HEK293 (cell line): ENCODE results near the gene MAN1C1.

Experiments
- CTCF ChIA-PET: fragments of 350-600 bp; formaldehyde crosslinking; extraction: SDS; loops from one replicate; lab custom pipeline; 2021; ENCODE audit warnings: antibody characterized with exemption; lab: Yijun Ruan, JAX
- POLR2A ChIA-PET: fragments of 300-600 bp; formaldehyde crosslinking; extraction: SDS; loops from one replicate; lab custom pipeline; 2020; ENCODE audit warnings: antibody characterized with exemption, inconsistent platforms; lab: Yijun Ruan, JAX
- H3K27ac ChIP-seq: fragments of 200-500 bp; sonication (Bioruptor generic); 2 replicates; pipeline ENCODE4 v1.5.1; 2014; ENCODE audit warnings: low read depth, low read length, control low read depth, inconsistent platforms; ENCODE audit errors: extremely low read depth
- H3K36me3 ChIP-seq, 2 experiments: fragments of 200-500 bp in 1 of 2; sonication (Bioruptor generic) in 1 of 2; 1 replicate in 1 of 2; 2 replicates in 1 of 2; pipeline ENCODE4 v1.5.1; 2014 to 2017; ENCODE audit warnings: inconsistent platforms in 2 of 2, low read length in 2 of 2; ENCODE audit not compliant: control insufficient read depth in 2 of 2, insufficient read depth in 1 of 2
- H3K4me1 ChIP-seq: fragments of 200-500 bp; sonication (Bioruptor generic); 2 replicates; pipeline ENCODE4 v1.5.1; 2014; ENCODE audit warnings: mild to moderate bottlenecking, low read length, inconsistent platforms; ENCODE audit not compliant: control insufficient read depth, insufficient read depth
- H3K4me3 ChIP-seq: 2 replicates; pipeline ENCODE4 v1.5.1; 2011; ENCODE audit warnings: low read depth, mild to moderate bottlenecking, control low read depth, low read length, moderate library complexity
- H3K9me3 ChIP-seq: fragments of 200-500 bp; sonication (Bioruptor generic); 2 replicates; pipeline ENCODE4 v1.5.1; 2014; ENCODE audit warnings: low read depth, low read length, inconsistent platforms; ENCODE audit not compliant: control insufficient read depth, insufficient read depth
- GLIS1 ChIP-seq: fragments of 450-650 bp; formaldehyde crosslinking; IDR thresholded peaks from 2 replicates; pipeline ENCODE4 v1.5.1; 2016; ENCODE audit warnings: missing biosample characterization, missing genetic modification characterization
- KLF17 ChIP-seq: fragments of 450-650 bp; formaldehyde crosslinking; IDR thresholded peaks from 2 replicates; pipeline ENCODE4 v1.5.1; 2016; ENCODE audit warnings: missing biosample characterization, missing genetic modification characterization
- KLF8 ChIP-seq: fragments of 450-650 bp; formaldehyde crosslinking; IDR thresholded peaks from 2 replicates; pipeline ENCODE4 v1.5.1; 2016; ENCODE audit warnings: missing biosample characterization, missing genetic modification characterization
- ZBTB48 ChIP-seq: fragments of 450-650 bp; formaldehyde crosslinking; IDR thresholded peaks from 2 replicates; pipeline ENCODE4 v1.5.1; 2016; ENCODE audit warnings: missing biosample characterization, missing genetic modification characterization
- ZBTB6 ChIP-seq: fragments of 450-650 bp; formaldehyde crosslinking; IDR thresholded peaks from 2 replicates; pipeline ENCODE4 v1.5.1; 2017; ENCODE audit warnings: missing biosample characterization, missing genetic modification characterization
- ZEB2 ChIP-seq: fragments of 450-650 bp; formaldehyde crosslinking; IDR thresholded peaks from 2 replicates; pipeline ENCODE4 v1.5.1; 2016; ENCODE audit warnings: missing biosample characterization, missing genetic modification characterization
- ZNF146 ChIP-seq: fragments of 450-650 bp; formaldehyde crosslinking; IDR thresholded peaks from 2 replicates; pipeline ENCODE4 v1.5.1; 2016; ENCODE audit warnings: missing biosample characterization, missing genetic modification characterization
- ZNF23 ChIP-seq: fragments of 450-650 bp; formaldehyde crosslinking; IDR thresholded peaks from 2 replicates; pipeline ENCODE4 v1.5.1; 2016; ENCODE audit warnings: missing biosample characterization, missing genetic modification characterization, borderline replicate concordance
- ZNF248 ChIP-seq: fragments of 450-650 bp; formaldehyde crosslinking; IDR thresholded peaks from 2 replicates; pipeline ENCODE4 v1.5.1; 2017; ENCODE audit warnings: missing biosample characterization, missing genetic modification characterization
- ZNF274 ChIP-seq, 2 experiments: fragments of 200-500 bp in 1 of 2; fragments of 450-650 bp in 1 of 2; sonication (Bioruptor generic) in 1 of 2; formaldehyde crosslinking in 1 of 2; IDR thresholded peaks; 2 replicates each; pipeline versions ENCODE4 v1.5.1 to v1.6.1; 2014 to 2016; ENCODE audit warnings: borderline replicate concordance in 1 of 2, inconsistent platforms in 1 of 2, low read length in 1 of 2, missing biosample characterization in 1 of 2, missing genetic modification characterization in 1 of 2
- ZNF302 ChIP-seq: fragments of 450-650 bp; formaldehyde crosslinking; IDR thresholded peaks from 2 replicates; pipeline ENCODE4 v1.5.1; 2016; ENCODE audit warnings: missing biosample characterization, missing genetic modification characterization, low read depth
- ZNF311 ChIP-seq: fragments of 450-650 bp; formaldehyde crosslinking; IDR thresholded peaks from 2 replicates; pipeline ENCODE4 v1.5.1; 2017; ENCODE audit warnings: missing biosample characterization, missing genetic modification characterization, borderline replicate concordance
- ZNF362 ChIP-seq: fragments of 450-650 bp; formaldehyde crosslinking; IDR thresholded peaks from 2 replicates; pipeline ENCODE4 v1.5.1; 2016; ENCODE audit warnings: missing biosample characterization, missing genetic modification characterization
- ZNF391 ChIP-seq: fragments of 450-650 bp; formaldehyde crosslinking; IDR thresholded peaks from 2 replicates; pipeline ENCODE4 v1.5.1; 2016; ENCODE audit warnings: low read depth, missing biosample characterization, missing genetic modification characterization, borderline replicate concordance
- ZNF394 ChIP-seq: fragments of 450-650 bp; formaldehyde crosslinking; IDR thresholded peaks from 2 replicates; pipeline ENCODE4 v1.5.1; 2016; ENCODE audit warnings: missing biosample characterization, missing genetic modification characterization, mild to moderate bottlenecking, moderate library complexity, borderline replicate concordance
- ZNF449 ChIP-seq: fragments of 450-650 bp; formaldehyde crosslinking; IDR thresholded peaks from 2 replicates; pipeline ENCODE4 v1.5.1; 2017; ENCODE audit warnings: missing biosample characterization, mild to moderate bottlenecking, missing genetic modification characterization, moderate library complexity
- ZNF561 ChIP-seq: fragments of 450-650 bp; IDR thresholded peaks from 2 replicates; pipeline ENCODE4 v1.5.1; 2018; ENCODE audit warnings: missing biosample characterization, missing genetic modification characterization, borderline replicate concordance
- ZNF677 ChIP-seq: fragments of 450-650 bp; IDR thresholded peaks from 2 replicates; pipeline ENCODE4 v1.5.0; 2018; ENCODE audit warnings: missing biosample characterization, mild to moderate bottlenecking, missing genetic modification characterization, moderate library complexity
- ZNF776 ChIP-seq: fragments of 450-650 bp; formaldehyde crosslinking; IDR thresholded peaks from 2 replicates; pipeline ENCODE4 v1.5.0; 2017; ENCODE audit warnings: missing biosample characterization, missing genetic modification characterization, borderline replicate concordance
- ZSCAN4 ChIP-seq: fragments of 450-650 bp; formaldehyde crosslinking; IDR thresholded peaks from 2 replicates; pipeline ENCODE4 v1.5.1; 2017; ENCODE audit warnings: missing biosample characterization, missing genetic modification characterization
- TF ChIP-seq, protein P1 (sequence below): fragments of 450-650 bp; formaldehyde crosslinking; IDR thresholded peaks from 2 replicates; pipeline ENCODE4 v1.5.1; 2016; ENCODE audit warnings: missing biosample characterization, missing genetic modification characterization

Gene MAN1C1

DNA sequence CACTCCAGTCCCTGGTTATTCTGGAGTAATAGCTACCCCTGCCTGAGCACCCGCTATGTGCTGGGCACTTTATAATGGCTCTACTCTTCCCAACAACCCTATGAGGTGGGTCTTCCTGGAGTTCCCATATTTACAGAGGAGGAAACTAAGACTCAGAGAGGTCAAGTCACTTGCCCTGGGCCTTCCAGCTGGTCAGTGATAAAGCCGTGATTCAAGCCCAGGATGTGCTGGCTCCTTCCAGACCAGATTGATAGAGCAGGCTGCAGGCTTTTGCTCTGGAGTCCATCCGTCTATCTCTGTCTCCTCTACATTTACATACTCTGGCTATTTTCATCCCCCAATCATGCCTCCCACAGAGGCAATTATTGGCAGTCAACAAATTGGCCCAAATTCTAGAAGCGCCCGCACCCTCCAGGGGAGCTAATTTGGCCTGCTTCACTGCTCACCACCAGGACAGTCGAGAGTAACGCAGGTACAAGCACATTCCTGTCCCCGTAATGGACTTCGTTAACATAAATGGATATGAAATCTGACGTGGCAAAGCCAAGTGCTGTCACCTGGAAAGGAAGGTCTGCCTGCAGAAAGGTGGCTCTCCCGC is 143.6 kb downstream of the MAN1C1 start:
- TF ChIP-seq ZSCAN4 (tag by site-specific recombination) (no peak), ZBTB6 (tag by site-specific recombination) (no peak), ZNF776 (no peak), KLF8 (tag by site-specific recombination) (no peak), GLIS1 (tag by site-specific recombination) (peak; percentile 66), ZEB2 (no peak), ZNF449 (tag by site-specific recombination) (no peak), ZNF302 (tag by site-specific recombination) (no peak), ZNF677 (tag by site-specific recombination) (no peak)
- ChIA-PET CTCF (no interaction called here), POLR2A (no interaction called here)

GRCh38 chr1:25760871-25761270 is 144.3 kb downstream of the MAN1C1 start:
- no peaks in the 10 kb centered on the region for H3K36me3 ChIP-seq
- ChIA-PET POLR2A (no interaction called here), CTCF (no interaction called here)
- peaks cover 4% of the 10 kb centered on the region; the same call in 1 of the 2 replicates for H3K4me1 ChIP-seq
- H3K27ac ChIP-seq: no peak overlapping the region
- TF ChIP-seq ZNF394 (tag by site-specific recombination): no peak
- no peak for TF ChIP-seq GLIS1 (tag by site-specific recombination)
- no peak for TF ChIP-seq ZNF362 (tag by site-specific recombination)
- no peak for TF ChIP-seq ZNF311 (tag by site-specific recombination)
- no peak for TF ChIP-seq ZNF561 (tag by site-specific recombination)
- TF ChIP-seq ZNF146 (tag by site-specific recombination): no peak
- TF ChIP-seq ZNF23: no peak
- TF ChIP-seq KLF17 (tag by site-specific recombination): no peak
- TF ChIP-seq ZNF248 (tag by site-specific recombination): no peak
- TF ChIP-seq ZNF274 (IDR thresholded peaks at IDR 0.05; ENCODE audit: low read length): no peak
- no peak for TF ChIP-seq ZNF274 (tag by site-specific recombination; IDR thresholded peaks at IDR 0.05; ENCODE audit: borderline replicate concordance)
- no peak for TF ChIP-seq ZNF391 (tag by site-specific recombination)
- TF ChIP-seq ZBTB48: no peak
- TF ChIP-seq, protein P1, sequence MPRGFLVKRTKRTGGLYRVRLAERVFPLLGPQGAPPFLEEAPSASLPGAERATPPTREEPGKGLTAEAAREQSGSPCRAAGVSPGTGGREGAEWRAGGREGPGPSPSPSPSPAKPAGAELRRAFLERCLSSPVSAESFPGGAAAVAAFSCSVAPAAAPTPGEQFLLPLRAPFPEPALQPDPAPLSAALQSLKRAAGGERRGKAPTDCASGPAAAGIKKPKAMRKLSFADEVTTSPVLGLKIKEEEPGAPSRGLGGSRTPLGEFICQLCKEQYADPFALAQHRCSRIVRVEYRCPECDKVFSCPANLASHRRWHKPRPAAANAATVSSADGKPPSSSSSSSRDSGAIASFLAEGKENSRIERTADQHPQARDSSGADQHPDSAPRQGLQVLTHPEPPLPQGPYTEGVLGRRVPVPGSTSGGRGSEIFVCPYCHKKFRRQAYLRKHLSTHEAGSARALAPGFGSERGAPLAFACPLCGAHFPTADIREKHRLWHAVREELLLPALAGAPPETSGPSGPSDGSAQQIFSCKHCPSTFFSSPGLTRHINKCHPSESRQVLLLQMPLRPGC: no peak
- H3K4me3 ChIP-seq: no peak overlapping the region
- no peaks in the 10 kb centered on the region for H3K9me3 ChIP-seq

More for the DNA sequence above, 143.6 kb downstream of the MAN1C1 start:
- Histone ChIP-seq H3K9me3 (no peaks in the 10 kb centered on the region), H3K4me1 (no peaks in the 10 kb centered on the region), H3K36me3 (no peaks in the 10 kb centered on the region), H3K4me3 (no peak overlapping the region), H3K27ac (no peak overlapping the region)
